ENCODE measurements around the gene ZNF716. TPM values are rescaled to one million over a fixed set of nuclear protein-coding genes. Genes with fewer than 3 reads are reported as not detected.

The ZNF716 gene
- total and polyA plus RNA-seq, 2 donors (not counting 3 experiments of a cell fraction or from before 2014, with no cell fraction given): not detected

GRCh38 chr7:57505176-57505575 lies 55.2 kb downstream of the ZNF716 start:
- H3K4me3 ChIP-seq (replicated peaks in 1 of 3; ENCODE audit: insufficient read depth in 1 of 3, low read depth in 1 of 3, low read length in 3 of 3): no peak overlapping the region
- dilution Hi-C loops (cut with MboI; ENCODE audit: extremely low pct_ligation_motif_present, low sequenced_read_pairs): no loop called here
- no peak for FAIRE-seq
- no peaks in the 10 kb centered on the region for H4K20me1 ChIP-seq (replicated peaks; ENCODE audit: control insufficient read depth, extremely low read depth, insufficient read depth, low read length)
- TF ChIP-seq CTCF (IDR thresholded peaks at IDR 0.05; ENCODE audit: extremely low read depth in 1 of 2, insufficient read depth in 1 of 2, low read depth in 1 of 2, low read length in 2 of 2): no peak
- TF ChIP-seq GATA2 (IDR thresholded peaks at IDR 0.05; ENCODE audit: insufficient read depth, insufficient read length, low read depth, low read length): no peak
- no peak for TF ChIP-seq MAX (IDR thresholded peaks at IDR 0.05; ENCODE audit: insufficient read depth, insufficient read length)
- TF ChIP-seq MYC (IDR thresholded peaks at IDR 0.05; ENCODE audit: low read depth, low read length): no peak
- TF ChIP-seq FOS (IDR thresholded peaks at IDR 0.05; ENCODE audit: borderline replicate concordance, insufficient read depth, low read length): no peak
- no peak for TF ChIP-seq JUN (IDR thresholded peaks at IDR 0.05; ENCODE audit: borderline replicate concordance, insufficient read depth, insufficient read length, low read depth)
- TF ChIP-seq POLR2AphosphoS5 (IDR thresholded peaks at IDR 0.05; ENCODE audit: insufficient read depth, low read depth, low read length): no peak
- no peak for TF ChIP-seq POLR2A (IDR thresholded peaks at IDR 0.05; ENCODE audit: low read depth, low read length)
- TF ChIP-seq EZH2 (IDR thresholded peaks at IDR 0.05; ENCODE audit: borderline replicate concordance, low read depth, low read length, severe bottlenecking): no peak
- H3K9me1 ChIP-seq (replicated peaks; ENCODE audit: control insufficient read depth, extremely low read depth, insufficient read depth, low read length): no peaks in the 10 kb centered on the region
- CTCF ChIA-PET: no interaction called here
- no peak overlapping the region for H3K9ac ChIP-seq (replicated peaks; ENCODE audit: extremely low read depth, insufficient read depth, low read length)
- H3K27ac ChIP-seq (ENCODE audit: insufficient read depth, low read depth, low read length): no peak overlapping the region
- no peaks in the 10 kb centered on the region for H3K36me3 ChIP-seq (ENCODE audit: control insufficient read depth in 2 of 2, extremely low read depth in 1 of 2, insufficient read depth in 2 of 2, low read length in 2 of 2)
- peaks cover 7% of the 10 kb centered on the region for H3K9me3 ChIP-seq (replicated peaks; ENCODE audit: control insufficient read depth, insufficient read depth, low read length)
- H3K79me2 ChIP-seq (ENCODE audit: control insufficient read depth, insufficient read depth, low read length): no peaks in the 10 kb centered on the region
- no TSS peak for BruUV-seq (replicated peaks)
- POLR2A ChIA-PET: no interaction called here
- no peak for DNase-seq (ENCODE audit: low read depth, low spot score)
- intact Hi-C loops (cut with micrococcal nuclease): no loop called here
- H3K4me2 ChIP-seq (ENCODE audit: insufficient read depth, low read length): no peak overlapping the region
- H2AFZ ChIP-seq (ENCODE audit: low read depth, low read length): no peak overlapping the region
- H3K4me1 ChIP-seq (ENCODE audit: control insufficient read depth, extremely low read depth, insufficient read depth, low read length): no peaks in the 10 kb centered on the region
- H3K27me3 ChIP-seq (ENCODE audit: control insufficient read depth in 2 of 2, insufficient read depth in 2 of 2, low read length in 2 of 2): no peaks in the 10 kb centered on the region

MicroRNAs encoded within 50 kb of the gene (microRNA counts, 767-probe panel; counts per million panel counts)
- microRNA hsa-miR-3147: 723 counts per million, percentile 96 among the panel's probes with 10 or more counts

Small RNA genes lying within 50 kb of the gene (microRNA-seq; reads per million reads assigned to microRNA genes)
- not detected for gene MIR3147 (ENCODE audit: borderline number of aligned reads, borderline replicate concordance)

Small RNA genes lying within 50 kb of the gene (small RNA-seq; reads per million reads assigned to genes)
- gene MIR3147 (ENCODE audit: insufficient read depth, insufficient read length, low read depth, low replicate concordance): not detected

Measured in endothelial cell of umbilical vein (primary cell).